ENCODE results near the gene NF1. TPM values are rescaled to one million over a fixed set of nuclear protein-coding genes. Genes with fewer than 3 reads are reported as not detected.

The NF1 gene
- total and polyA plus RNA-seq, 2 donors (not counting 1 experiment from before 2014, with no cell fraction given): 10.8 to 27.7 TPM

DNA sequence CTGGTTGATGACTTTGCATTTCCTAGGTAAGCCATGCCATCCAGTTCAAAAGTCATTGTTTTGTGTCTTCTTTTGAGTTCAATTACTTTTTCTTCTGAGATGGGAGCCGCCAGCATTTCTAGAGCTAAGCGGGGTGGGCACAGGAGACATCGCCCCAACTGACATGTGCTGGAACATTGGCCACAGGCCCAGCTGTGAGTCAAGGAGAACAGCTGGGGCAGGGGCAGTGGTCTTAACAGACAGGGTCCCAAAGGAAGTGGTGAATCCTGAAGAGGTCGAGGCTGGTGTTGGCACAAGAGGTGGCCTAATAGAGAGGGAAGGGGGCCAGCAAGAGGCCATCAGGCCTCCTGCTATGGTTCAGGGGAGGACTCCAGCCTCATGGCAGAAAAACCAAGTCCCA is 313.8 kb downstream of the NF1 start:
- ChIA-PET POLR2A (no interaction called here), CTCF (no interaction called here)
- Histone ChIP-seq H3K4me2 (replicated peaks; ENCODE audit: low read depth, low read length, poor library complexity, severe bottlenecking) (no peak overlapping the region), H3K9me3 (ENCODE audit: control extremely low read depth in 1 of 3, control insufficient read depth in 2 of 3, insufficient read depth in 1 of 3, low read length in 2 of 3) (no peaks in the 10 kb centered on the region), H3K27ac (ENCODE audit: low read length in 2 of 2) (no peak overlapping the region), H3K4me1 (ENCODE audit: control insufficient read depth in 2 of 2, insufficient read depth in 2 of 2, low read length in 2 of 2) (no peaks in the 10 kb centered on the region), H3K4me3 (ENCODE audit: control extremely low read depth in 1 of 5, extremely low read depth in 1 of 5, insufficient read depth in 1 of 5, low read depth in 2 of 5, low read length in 4 of 5) (no peak overlapping the region), H3K36me3 (replicated peaks in 1 of 2; ENCODE audit: control extremely low read depth in 1 of 2, control insufficient read depth in 1 of 2, extremely low read depth in 1 of 2, insufficient read depth in 2 of 2, low read length in 1 of 2) (no peaks in the 10 kb centered on the region), H3K79me2 (ENCODE audit: control insufficient read depth, insufficient read depth, low read length) (no peaks in the 10 kb centered on the region), H3K27me3 (replicated peaks in 1 of 4; ENCODE audit: control extremely low read depth in 1 of 4, control insufficient read depth in 3 of 4, insufficient read depth in 4 of 4, low read length in 3 of 4) (no peaks in the 10 kb centered on the region), H4K20me1 (ENCODE audit: control insufficient read depth, insufficient read depth, low read length, poor library complexity, severe bottlenecking) (no peaks in the 10 kb centered on the region), H3K9ac (ENCODE audit: low read length) (no peak overlapping the region), H2AFZ (ENCODE audit: insufficient read depth, low read depth, low read length, poor library complexity, severe bottlenecking) (no peak overlapping the region)
- DNase-seq (no peak), ATAC-seq (ENCODE audit: low read depth) (no peak)
- Mint-ChIP-seq H3K27ac (no peak overlapping the region), H3K27me3 (peaks cover 14% of the 10 kb centered on the region), H3K4me3 (no peak overlapping the region), H3K9me3 (ENCODE audit: insufficient read depth) (no peaks in the 10 kb centered on the region), H3K4me1 (no peaks in the 10 kb centered on the region)
- intact Hi-C loops (cut with micrococcal nuclease): no loop called here
- TF ChIP-seq CTCF (IDR thresholded peaks at IDR 0.05): no peak
- no peak for TF ChIP-seq EZH2 (IDR thresholded peaks at IDR 0.05; ENCODE audit: borderline replicate concordance, insufficient read depth, low read depth, low read length, poor library complexity, severe bottlenecking)
- 90% methylated on average over 4 of the region's 4 CpGs for WGBS (ENCODE audit: insufficient coverage)

DNA sequence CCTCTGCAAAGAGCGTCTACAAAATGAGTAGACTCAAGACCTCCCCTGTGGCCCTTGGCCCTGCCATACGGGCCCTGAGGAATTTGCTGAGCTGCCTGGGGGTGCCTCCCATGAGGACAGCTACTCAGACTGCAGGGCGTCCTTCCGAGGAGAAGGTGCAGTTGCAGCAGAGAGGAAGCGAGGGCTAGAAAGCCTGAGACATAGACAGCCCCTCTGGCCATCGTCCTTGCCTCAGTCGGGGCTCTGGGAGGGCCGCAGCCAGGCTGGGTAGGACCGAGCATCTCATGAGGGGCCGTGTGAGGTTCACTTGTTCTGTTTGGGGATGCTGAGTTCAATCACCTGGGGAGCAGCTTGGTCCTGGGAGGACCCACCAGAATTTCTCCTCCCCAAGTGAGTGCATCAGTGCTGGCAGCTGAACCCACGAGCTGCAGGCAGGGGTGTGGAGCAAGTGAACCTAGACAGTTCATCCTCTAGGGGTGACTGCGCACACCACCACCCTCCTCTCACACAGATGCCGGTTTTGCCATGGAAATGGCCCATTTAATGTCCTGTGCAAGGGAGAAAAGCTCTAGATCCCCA is 317.0 kb downstream of the NF1 start:
- ChIA-PET POLR2A (no interaction called here), CTCF (interaction anchor here (0.6 kb wide), 1 partner anchor 430 kb away, joined by 3 read pairs; no protein-coding TSS in a partner anchor)
- DNase-seq: no peak
- H3K27me3 ChIP-seq (replicated peaks in 1 of 4; ENCODE audit: control extremely low read depth in 1 of 4, control insufficient read depth in 3 of 4, insufficient read depth in 4 of 4, low read length in 3 of 4): no peaks in the 10 kb centered on the region
- no peak for TF ChIP-seq CTCF (IDR thresholded peaks at IDR 0.05)
- no peak for TF ChIP-seq EZH2 (IDR thresholded peaks at IDR 0.05; ENCODE audit: borderline replicate concordance, insufficient read depth, low read depth, low read length, poor library complexity, severe bottlenecking)
- WGBS (ENCODE audit: insufficient coverage): 91% methylated on average over 8 of the region's 13 CpGs
- no peak overlapping the region for H3K4me3 ChIP-seq (ENCODE audit: control extremely low read depth in 1 of 5, extremely low read depth in 1 of 5, insufficient read depth in 1 of 5, low read depth in 2 of 5, low read length in 4 of 5)
- no peak for ATAC-seq (ENCODE audit: low read depth)
- peaks cover 10% of the 10 kb centered on the region for H3K4me1 Mint-ChIP-seq
- H4K20me1 ChIP-seq (ENCODE audit: control insufficient read depth, insufficient read depth, low read length, poor library complexity, severe bottlenecking): no peaks in the 10 kb centered on the region
- peaks cover 9% of the 10 kb centered on the region in 2 donors for H3K4me1 ChIP-seq (ENCODE audit: control insufficient read depth in 2 of 2, insufficient read depth in 2 of 2, low read length in 2 of 2)
- no peak overlapping the region for H3K4me2 ChIP-seq (replicated peaks; ENCODE audit: low read depth, low read length, poor library complexity, severe bottlenecking)
- no peak overlapping the region for H3K27ac Mint-ChIP-seq
- H3K9me3 Mint-ChIP-seq (ENCODE audit: insufficient read depth): no peaks in the 10 kb centered on the region
- no peak overlapping the region for H3K27ac ChIP-seq (ENCODE audit: low read length in 2 of 2)
- H3K9me3 ChIP-seq (ENCODE audit: control extremely low read depth in 1 of 3, control insufficient read depth in 2 of 3, insufficient read depth in 1 of 3, low read length in 2 of 3): peaks cover 0 to 4% (median 0%) of the 10 kb centered on the region in 3 donors
- H2AFZ ChIP-seq (ENCODE audit: insufficient read depth, low read depth, low read length, poor library complexity, severe bottlenecking): no peak overlapping the region
- H3K27me3 Mint-ChIP-seq: peaks cover 14% of the 10 kb centered on the region
- no peak overlapping the region for H3K9ac ChIP-seq (ENCODE audit: low read length)
- intact Hi-C loops (cut with micrococcal nuclease): no loop called here
- no peaks in the 10 kb centered on the region for H3K79me2 ChIP-seq (ENCODE audit: control insufficient read depth, insufficient read depth, low read length)
- no peak overlapping the region for H3K4me3 Mint-ChIP-seq
- no peaks in the 10 kb centered on the region for H3K36me3 ChIP-seq (replicated peaks in 1 of 2; ENCODE audit: control extremely low read depth in 1 of 2, control insufficient read depth in 1 of 2, extremely low read depth in 1 of 2, insufficient read depth in 2 of 2, low read length in 1 of 2)
